Astrocyte (in vitro differentiated cells and primary cell): ENCODE results near the gene POLR2H. TPM values are rescaled to one million over a fixed set of nuclear protein-coding genes. Genes with fewer than 3 reads are reported as not detected.

Experiments
- DNase-seq: peaks from one replicate; pipeline ENCODE4 v3.0.0-alpha.2; 2010; ENCODE audit warnings: low read depth
- FAIRE-seq: peaks from 2 replicates; lab custom pipeline; 2011; peaks lifted over from hg19 to GRCh38; lab: Jason Lieb, UNC
- H2AFZ ChIP-seq: 2 replicates; pipeline ENCODE4 v1.6.0; 2012; ENCODE audit warnings: low read depth, low read length, inconsistent platforms
- H3K27ac ChIP-seq: 2 replicates; pipeline ENCODE4 v1.5.1; 2011; ENCODE audit warnings: low read depth, low read length, inconsistent platforms
- H3K27me3 ChIP-seq: 2 replicates; pipeline ENCODE4 v1.6.0; 2011; ENCODE audit warnings: low read length, inconsistent platforms; ENCODE audit not compliant: insufficient read depth
- H3K36me3 ChIP-seq: 2 replicates; pipeline ENCODE4 v1.5.1; 2011; ENCODE audit warnings: low read length, inconsistent platforms; ENCODE audit not compliant: insufficient read depth
- H3K4me1 ChIP-seq: 2 replicates; pipeline ENCODE4 v1.5.1; 2011; ENCODE audit warnings: low read length, inconsistent platforms; ENCODE audit not compliant: insufficient read depth
- H3K4me2 ChIP-seq: 2 replicates; pipeline ENCODE4 v1.6.0; 2012; ENCODE audit warnings: low read length, inconsistent platforms
- H3K4me3 ChIP-seq: 2 replicates; pipeline ENCODE4 v1.5.1; 2011; ENCODE audit warnings: low read depth, mild to moderate bottlenecking, low read length, inconsistent platforms; ENCODE audit not compliant: insufficient read depth
- H3K79me2 ChIP-seq: 2 replicates; pipeline ENCODE4 v1.6.0; 2012; ENCODE audit warnings: mild to moderate bottlenecking, low read length, inconsistent platforms; ENCODE audit not compliant: insufficient read depth
- H3K9ac ChIP-seq: 2 replicates; pipeline ENCODE4 v1.6.0; 2012; ENCODE audit warnings: mild to moderate bottlenecking, low read length, inconsistent platforms
- H3K9me3 ChIP-seq: 2 replicates; pipeline ENCODE4 v1.5.1; 2012; ENCODE audit warnings: low read depth, mild to moderate bottlenecking, low read length, inconsistent platforms; ENCODE audit not compliant: insufficient read depth
- H4K20me1 ChIP-seq: 2 replicates; pipeline ENCODE4 v1.6.0; 2012; ENCODE audit warnings: low read length, inconsistent platforms; ENCODE audit not compliant: insufficient read depth
- H3K27ac Mint-ChIP-seq: one replicate; pipeline ENCODE4 v1.8.0; 2021; ENCODE audit warnings: mild to moderate bottlenecking, mixed read lengths; ENCODE audit not compliant: unreplicated experiment
- H3K27me3 Mint-ChIP-seq: one replicate; pipeline ENCODE4 v1.8.0; 2021; ENCODE audit warnings: low read depth, mixed read lengths; ENCODE audit not compliant: unreplicated experiment
- H3K36me3 Mint-ChIP-seq: one replicate; pipeline ENCODE4 v1.8.0; 2021; ENCODE audit warnings: low read depth, mixed read lengths; ENCODE audit not compliant: unreplicated experiment
- H3K4me1 Mint-ChIP-seq: one replicate; pipeline ENCODE4 v1.8.0; 2021; ENCODE audit warnings: low read depth, mixed read lengths; ENCODE audit not compliant: unreplicated experiment
- H3K4me3 Mint-ChIP-seq: one replicate; pipeline ENCODE4 v1.8.0; 2021; ENCODE audit warnings: mild to moderate bottlenecking, moderate library complexity, mixed read lengths; ENCODE audit not compliant: unreplicated experiment
- H3K9me3 Mint-ChIP-seq: one replicate; pipeline ENCODE4 v1.8.0; 2021; ENCODE audit warnings: mild to moderate bottlenecking, mixed read lengths; ENCODE audit not compliant: unreplicated experiment
- EZH2 ChIP-seq: IDR thresholded peaks from 2 replicates; pipeline ENCODE4 v1.6.1; 2012; ENCODE audit warnings: mild to moderate bottlenecking, low read length, inconsistent platforms; ENCODE audit not compliant: insufficient read depth
- total RNA-seq: library from RNA; stranded (reverse); gene quantifications from 2 replicates; pipeline ENCODE4 v1.2.1, GENCODE V29; 2021
- TF ChIP-seq, protein P1 (sequence below): IDR thresholded peaks from 2 replicates; pipeline ENCODE4 v1.5.1; 2011; ENCODE audit warnings: low read depth, mild to moderate bottlenecking, inconsistent platforms, low read length, moderate library complexity; ENCODE audit not compliant: insufficient read depth

POLR2H gene
- total RNA-seq, 1 donor from 2014 or later: 63.2 TPM

DNA sequence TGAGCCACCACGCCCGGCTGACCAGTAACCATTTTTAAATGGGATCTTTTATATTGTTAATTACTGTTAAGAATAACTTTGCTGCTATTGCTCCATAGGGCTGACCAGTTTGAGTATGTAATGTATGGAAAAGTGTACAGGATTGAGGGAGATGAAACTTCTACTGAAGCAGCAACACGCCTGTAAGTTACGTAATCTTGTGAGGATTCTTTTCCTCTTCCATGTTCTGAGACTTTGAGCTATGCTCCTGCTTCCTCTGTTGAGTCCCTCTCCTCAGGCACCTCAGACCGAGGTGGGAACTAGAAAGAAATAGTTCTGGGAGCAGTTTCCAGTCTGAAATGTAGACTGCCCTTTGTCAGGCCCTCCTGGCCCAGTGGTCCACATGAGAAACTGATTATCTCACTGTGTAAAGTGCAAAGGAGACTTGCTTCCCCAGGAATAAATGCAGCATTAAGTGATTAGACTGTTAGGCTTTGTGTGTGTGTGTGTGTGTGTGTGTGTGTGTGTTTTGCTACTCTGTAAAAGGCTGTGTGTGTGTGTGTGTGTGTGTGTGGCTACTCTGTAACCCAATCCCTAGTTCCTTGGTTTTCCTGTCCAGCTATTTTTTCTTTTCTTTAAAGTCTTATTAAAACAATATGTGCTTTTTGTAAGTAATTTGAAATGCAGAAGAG is 5.2 kb downstream of the POLR2H start:
- H3K4me1 ChIP-seq: peaks cover 27% of the 10 kb centered on the region
- Mint-ChIP-seq H3K9me3 (no peaks in the 10 kb centered on the region), H3K27me3 (no peaks in the 10 kb centered on the region), H3K36me3 (peaks cover 26% of the 10 kb centered on the region), H3K4me1 (peaks cover 24% of the 10 kb centered on the region), H3K27ac (no peak overlapping the region), H3K4me3 (peak overlapping the region; percentile 45)
- TF ChIP-seq, protein P1, sequence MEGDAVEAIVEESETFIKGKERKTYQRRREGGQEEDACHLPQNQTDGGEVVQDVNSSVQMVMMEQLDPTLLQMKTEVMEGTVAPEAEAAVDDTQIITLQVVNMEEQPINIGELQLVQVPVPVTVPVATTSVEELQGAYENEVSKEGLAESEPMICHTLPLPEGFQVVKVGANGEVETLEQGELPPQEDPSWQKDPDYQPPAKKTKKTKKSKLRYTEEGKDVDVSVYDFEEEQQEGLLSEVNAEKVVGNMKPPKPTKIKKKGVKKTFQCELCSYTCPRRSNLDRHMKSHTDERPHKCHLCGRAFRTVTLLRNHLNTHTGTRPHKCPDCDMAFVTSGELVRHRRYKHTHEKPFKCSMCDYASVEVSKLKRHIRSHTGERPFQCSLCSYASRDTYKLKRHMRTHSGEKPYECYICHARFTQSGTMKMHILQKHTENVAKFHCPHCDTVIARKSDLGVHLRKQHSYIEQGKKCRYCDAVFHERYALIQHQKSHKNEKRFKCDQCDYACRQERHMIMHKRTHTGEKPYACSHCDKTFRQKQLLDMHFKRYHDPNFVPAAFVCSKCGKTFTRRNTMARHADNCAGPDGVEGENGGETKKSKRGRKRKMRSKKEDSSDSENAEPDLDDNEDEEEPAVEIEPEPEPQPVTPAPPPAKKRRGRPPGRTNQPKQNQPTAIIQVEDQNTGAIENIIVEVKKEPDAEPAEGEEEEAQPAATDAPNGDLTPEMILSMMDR: no peak
- no peak for TF ChIP-seq EZH2
- DNase-seq (no peak), FAIRE-seq (no peak)
- peaks cover 40% of the 10 kb centered on the region for H4K20me1 ChIP-seq
- no peaks in the 10 kb centered on the region for H3K27me3 ChIP-seq
- no peak overlapping the region for H3K4me3 ChIP-seq
- no peaks in the 10 kb centered on the region for H3K9me3 ChIP-seq
- H3K4me2 ChIP-seq: no peak overlapping the region
- no peak overlapping the region for H3K27ac ChIP-seq
- peaks cover 15% of the 10 kb centered on the region for H3K36me3 ChIP-seq
- no peak overlapping the region for H2AFZ ChIP-seq
- no peak overlapping the region for H3K9ac ChIP-seq
- peaks cover 23% of the 10 kb centered on the region for H3K79me2 ChIP-seq

DNA sequence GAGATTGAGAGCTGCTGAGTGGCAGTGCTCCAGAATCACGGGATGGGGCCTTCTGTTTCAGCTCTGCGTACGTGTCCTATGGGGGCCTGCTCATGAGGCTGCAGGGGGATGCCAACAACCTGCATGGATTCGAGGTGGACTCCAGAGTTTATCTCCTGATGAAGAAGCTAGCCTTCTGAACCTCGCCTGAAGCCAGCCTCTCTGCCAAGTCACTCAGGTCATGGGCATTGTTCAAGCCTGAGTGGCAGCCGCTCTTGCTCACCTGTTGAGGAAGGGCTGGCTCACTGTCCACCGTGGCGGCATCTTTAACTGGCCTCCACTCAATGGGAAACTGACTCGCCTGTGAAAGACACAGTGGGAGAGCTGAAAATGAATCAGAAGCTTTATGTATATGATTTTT is 6.6 kb downstream of the POLR2H start:
- DNase-seq (no peak), FAIRE-seq (no peak)
- no peaks in the 10 kb centered on the region for H3K9me3 Mint-ChIP-seq
- Histone ChIP-seq H4K20me1 (peaks cover 40% of the 10 kb centered on the region), H3K9me3 (no peaks in the 10 kb centered on the region), H3K36me3 (peaks cover 15% of the 10 kb centered on the region), H3K79me2 (peaks cover 23% of the 10 kb centered on the region), H3K27ac (no peak overlapping the region), H3K9ac (no peak overlapping the region), H3K4me3 (no peak overlapping the region), H3K4me1 (peaks cover 29% of the 10 kb centered on the region), H3K4me2 (peak overlapping the region; percentile 8), H2AFZ (no peak overlapping the region), H3K27me3 (no peaks in the 10 kb centered on the region)
- peaks cover 26% of the 10 kb centered on the region for H3K36me3 Mint-ChIP-seq
- peaks cover 32% of the 10 kb centered on the region for H3K4me1 Mint-ChIP-seq
- H3K27ac Mint-ChIP-seq: no peak overlapping the region
- no peak overlapping the region for H3K4me3 Mint-ChIP-seq
- H3K27me3 Mint-ChIP-seq: no peaks in the 10 kb centered on the region
- no peak for TF ChIP-seq EZH2
- TF ChIP-seq, protein P1: no peak

DNA sequence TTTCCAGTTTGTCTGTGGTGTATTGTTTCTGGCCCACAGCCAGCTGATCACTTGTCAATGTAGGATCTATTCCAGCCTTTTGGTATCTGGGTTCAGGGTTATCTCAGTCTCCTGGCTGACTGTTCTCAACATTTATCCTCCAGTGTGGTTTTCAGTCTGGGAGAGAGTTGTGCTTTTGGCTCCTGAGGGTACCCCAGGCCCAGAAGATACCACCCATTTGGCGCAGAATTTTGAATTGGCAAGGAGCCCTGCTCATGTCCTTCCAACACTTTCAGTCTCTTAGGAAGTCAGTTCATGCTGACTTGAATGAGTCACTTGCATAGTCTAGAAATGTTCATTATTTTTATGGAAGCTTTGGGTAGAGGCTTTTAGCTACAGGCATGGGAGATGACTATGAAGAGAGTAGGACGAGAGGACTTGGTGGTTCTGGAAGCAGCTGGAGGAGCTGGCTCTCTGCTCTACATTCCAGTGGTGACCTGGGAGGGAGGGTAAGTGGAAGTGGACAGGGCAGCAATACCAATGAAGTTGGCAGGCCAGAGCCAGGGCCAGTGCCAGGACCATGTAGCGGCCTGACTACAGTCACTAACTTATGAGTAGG is 7.2 kb downstream of the POLR2H start:
- Histone ChIP-seq H3K4me2 (peak overlapping the region; percentile 8), H3K4me3 (no peak overlapping the region), H3K27me3 (no peaks in the 10 kb centered on the region), H3K9ac (peak overlapping the region; percentile 21), H3K4me1 (peaks cover 32% of the 10 kb centered on the region), H4K20me1 (peaks cover 40% of the 10 kb centered on the region), H3K79me2 (peaks cover 18% of the 10 kb centered on the region), H3K36me3 (peaks cover 15% of the 10 kb centered on the region), H3K9me3 (no peaks in the 10 kb centered on the region), H2AFZ (no peak overlapping the region), H3K27ac (peak overlapping the region; percentile 18)
- Mint-ChIP-seq H3K4me1 (peaks cover 36% of the 10 kb centered on the region), H3K4me3 (no peak overlapping the region), H3K27me3 (no peaks in the 10 kb centered on the region), H3K9me3 (no peaks in the 10 kb centered on the region), H3K27ac (no peak overlapping the region), H3K36me3 (peaks cover 26% of the 10 kb centered on the region)
- FAIRE-seq: no peak
- DNase-seq: peak; percentile 83
- TF ChIP-seq, protein P1: no peak
- TF ChIP-seq EZH2: no peak
